GM12801 (cell line): ENCODE data around the gene POLDIP3.

Source experiments
- CTCF ChIP-seq: IDR thresholded peaks from one replicate; pipeline ENCODE4 v1.5.1; 2011; ENCODE audit warnings: control low read depth; ENCODE audit not compliant: insufficient read length; ENCODE audit errors: extremely low read depth

POLDIP3 gene

DNA sequence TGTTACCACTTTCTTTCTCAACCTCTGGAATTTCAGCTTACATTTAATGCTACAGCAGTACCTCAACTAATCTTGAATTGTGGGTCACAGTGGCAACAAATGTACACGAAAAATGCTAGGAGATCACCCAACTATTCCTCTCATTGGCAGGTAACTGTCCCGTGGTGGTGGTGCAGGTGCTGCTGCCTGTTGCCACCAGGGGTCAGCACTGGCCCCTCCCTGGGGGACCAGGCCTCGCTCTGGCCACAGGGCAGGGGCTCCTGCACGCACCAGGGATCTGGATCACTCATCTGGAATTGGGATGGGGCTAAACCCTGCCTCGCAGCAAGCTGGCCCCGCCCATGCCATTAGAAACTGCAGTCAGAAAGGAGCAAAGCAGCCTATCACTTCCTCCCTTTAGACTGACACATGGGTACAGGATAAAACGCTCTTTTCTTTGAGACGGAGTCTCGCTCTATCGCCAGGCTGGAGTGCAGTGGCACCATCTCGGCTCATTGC lies 6.9 kb upstream of the POLDIP3 start:
- no peak for TF ChIP-seq CTCF

GRCh38 chr22:42620084-42620483 lies 5.4 kb upstream of the POLDIP3 start:
- TF ChIP-seq CTCF, result no peak

- no peak for TF ChIP-seq CTCF
Observed at GRCh38 chr22:42619261-42620063, 4.8 kb upstream of the POLDIP3 start.

DNA sequence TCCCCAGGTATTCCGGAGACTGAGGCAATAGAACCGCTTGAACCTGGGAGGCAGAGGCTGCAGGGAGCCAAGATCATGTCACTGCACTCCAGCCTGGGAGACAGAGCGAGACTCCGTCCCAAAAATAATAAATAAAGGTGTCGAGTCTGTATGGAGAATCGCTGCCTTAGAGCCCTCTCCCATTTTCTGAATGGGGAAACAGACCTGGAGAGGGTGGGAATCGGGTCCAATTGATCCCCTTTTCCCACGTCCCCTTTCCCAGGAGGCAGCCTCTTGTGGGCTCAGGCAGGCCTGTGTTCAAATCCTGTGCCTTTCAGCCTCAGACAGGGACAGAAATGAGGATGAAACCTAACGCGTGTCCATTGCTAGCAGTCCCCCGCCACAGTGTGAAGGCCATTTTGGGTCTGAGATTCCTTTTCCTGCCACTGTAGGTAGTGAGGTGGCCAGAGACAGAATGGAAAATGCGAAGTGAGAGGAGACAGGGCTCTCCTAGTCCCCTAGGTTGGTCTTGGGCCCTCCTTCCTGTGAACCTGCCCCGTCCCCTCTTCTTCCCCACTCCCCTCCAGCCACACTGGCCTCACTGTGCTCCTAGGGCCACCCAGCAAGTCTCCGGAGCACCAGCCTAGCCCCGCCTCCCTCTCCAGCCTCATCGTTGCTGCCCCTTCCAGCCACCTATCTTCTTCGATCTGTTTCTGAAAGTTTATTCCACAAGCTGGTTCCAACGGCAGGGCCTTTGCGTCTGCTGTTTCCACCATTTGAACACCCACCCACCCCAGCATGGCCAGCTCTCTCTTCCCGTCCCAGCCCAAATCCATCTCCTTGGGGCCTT lies 2.7 kb upstream of the POLDIP3 start:
- TF ChIP-seq CTCF, result no peak

GRCh38 chr22:42615092-42615859 lies 593 bp upstream of the POLDIP3 start:
- TF ChIP-seq CTCF, result no peak

- no peak for TF ChIP-seq CTCF
Observed at GRCh38 chr22:42613872-42614301, 796 bp downstream of the POLDIP3 start.

DNA sequence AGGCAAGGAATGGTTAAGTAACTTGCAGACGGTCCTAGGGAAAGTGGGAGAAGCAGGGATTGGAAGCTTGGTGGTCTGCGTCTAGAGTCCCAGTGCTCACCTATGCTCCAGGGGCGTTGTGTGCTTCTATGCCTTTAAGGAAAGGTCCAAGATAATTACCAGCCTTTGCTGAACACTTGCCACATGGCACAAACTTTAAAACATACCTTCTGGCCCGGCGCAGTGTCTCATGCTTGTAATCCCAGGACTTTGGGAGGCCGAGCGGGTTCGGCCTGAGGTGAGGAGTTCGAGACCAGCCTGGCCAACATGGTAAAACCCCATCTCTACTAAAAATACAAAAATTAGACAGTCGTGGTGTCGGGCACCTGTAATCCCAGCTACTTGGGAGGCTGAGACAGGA lies 2.3 kb downstream of the POLDIP3 start:
- no peak for TF ChIP-seq CTCF
